Vagina (tissue), 2 donors: ENCODE data around the gene SOHLH1.

Source experiments
- CTCF ChIP-seq, 3 experiments: fragments of 450-650 bp in 2 of 3; fragments of 200-600 bp in 1 of 3; sonication (generic) in 1 of 3; IDR thresholded peaks; one replicate each; pipeline ENCODE4 v1.5.1; 2017 to 2019; ENCODE audit warnings: antibody characterized with exemption in 3 of 3, mild to moderate bottlenecking in 2 of 3, moderate library complexity in 2 of 3
- POLR2A ChIP-seq, 2 donors: fragments of 450-650 bp; IDR thresholded peaks; one replicate each; pipeline ENCODE4 v1.6.1; 2017; ENCODE audit warnings: antibody characterized with exemption in 2 of 2, mild to moderate bottlenecking in 2 of 2, moderate library complexity in 2 of 2
- POLR2AphosphoS5 ChIP-seq, 2 donors: sonication (generic); formaldehyde crosslinking; IDR thresholded peaks; one replicate each; pipeline ENCODE4 v1.9.0; 2017; ENCODE audit warnings: antibody characterized with exemption in 2 of 2, mild to moderate bottlenecking in 2 of 2, low read depth in 1 of 2; ENCODE audit not compliant: insufficient read depth in 1 of 2

DNA sequence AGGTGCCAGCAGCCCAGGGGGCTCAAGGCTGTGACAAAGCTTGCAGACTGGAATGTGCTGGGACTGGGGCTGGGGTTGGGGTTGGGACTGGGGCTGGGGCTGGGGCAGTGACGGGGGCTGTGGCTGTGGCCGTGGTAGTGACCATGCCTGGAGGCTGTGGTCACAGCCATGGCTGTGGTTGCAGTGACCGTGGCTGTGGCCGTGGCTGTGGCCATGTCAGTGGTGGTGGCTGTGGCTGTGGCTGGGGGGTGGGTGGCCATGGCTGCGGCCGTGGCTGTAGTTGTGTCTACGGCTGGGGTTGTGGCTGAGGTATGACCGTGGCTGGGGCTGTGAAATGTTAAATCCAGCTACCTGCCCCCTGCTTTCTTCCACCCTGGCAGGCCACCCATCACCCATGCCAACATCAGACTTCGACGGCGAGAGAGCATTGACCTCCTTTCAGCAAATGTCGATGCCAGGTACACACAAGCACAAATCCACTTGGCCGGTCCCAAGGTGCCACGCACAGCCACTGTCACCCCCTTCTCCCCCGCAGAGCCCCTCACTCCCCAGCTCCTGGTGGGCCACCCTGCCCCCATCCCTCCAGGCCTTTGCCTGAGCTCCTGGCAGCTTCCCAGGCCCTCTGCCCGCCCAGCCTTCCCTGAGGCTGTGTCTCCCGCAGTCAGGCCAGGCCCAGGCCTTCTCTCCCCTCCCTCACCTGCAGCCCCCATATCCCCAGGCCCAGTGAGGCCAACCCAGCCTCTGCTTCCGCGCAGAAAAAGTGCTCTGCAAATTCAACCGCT lies 20.9 kb downstream of the SOHLH1 start:
- TF ChIP-seq CTCF (IDR thresholded peaks at IDR 0.05) (no peak), POLR2AphosphoS5 (IDR thresholded peaks at IDR 0.05; ENCODE audit: insufficient read depth in 1 of 2, low read depth in 1 of 2) (no peak), POLR2A (IDR thresholded peaks at IDR 0.05) (no peak)
